CD14-positive monocyte (primary cell): ENCODE results near the gene SH3GLB2. TPM values are rescaled to one million over a fixed set of nuclear protein-coding genes. Genes with fewer than 3 reads are reported as not detected.

Source experiments
- DNase-seq, 3 donors: peaks; one replicate each; pipeline ENCODE4 v3.0.0-alpha.2; 2011 to 2022
- H2AFZ ChIP-seq: 2 replicates; pipeline ENCODE4 v1.6.0; 2012; ENCODE audit warnings: mild to moderate bottlenecking, low read depth, low read length, inconsistent platforms; ENCODE audit not compliant: insufficient read depth, poor library complexity, severe bottlenecking
- H3K27ac ChIP-seq, 2 donors: 1 replicate in 1 of 2; 2 replicates in 1 of 2; pipeline ENCODE4 v1.5.1; 2012 to 2013; ENCODE audit warnings: low read length in 2 of 2, control low read depth in 1 of 2, inconsistent platforms in 1 of 2, low read depth in 1 of 2, mild to moderate bottlenecking in 1 of 2
- H3K27me3 ChIP-seq, 2 donors: one replicate each; pipeline versions ENCODE4 v1.6.0 to v1.6.1; 2011 to 2013; ENCODE audit warnings: low read length in 2 of 2; ENCODE audit not compliant: control insufficient read depth in 2 of 2, insufficient read depth in 2 of 2
- H3K36me3 ChIP-seq, 2 donors: replicated peaks in 1 of 2; 1 replicate in 1 of 2; 2 replicates in 1 of 2; pipeline versions ENCODE4 v1.5.1 to v1.6.1; 2012 to 2013; ENCODE audit warnings: low read length in 2 of 2, control low read depth in 1 of 2, inconsistent platforms in 1 of 2, mild to moderate bottlenecking in 1 of 2; ENCODE audit not compliant: insufficient read depth in 2 of 2, control insufficient read depth in 1 of 2
- H3K4me1 ChIP-seq, 2 donors: 1 replicate in 1 of 2; 2 replicates in 1 of 2; pipeline versions ENCODE4 v1.5.1 to v1.6.1; 2012 to 2013; ENCODE audit warnings: low read length in 2 of 2, control low read depth in 1 of 2, inconsistent platforms in 1 of 2, mild to moderate bottlenecking in 1 of 2, moderate library complexity in 1 of 2; ENCODE audit not compliant: insufficient read depth in 2 of 2, control insufficient read depth in 1 of 2
- H3K4me2 ChIP-seq: replicated peaks from 2 replicates; pipeline ENCODE3; 2012; ENCODE audit warnings: low read length, moderate library complexity, mild to moderate bottlenecking; ENCODE audit not compliant: poor library complexity, severe bottlenecking; ENCODE audit errors: extremely low read depth
- H3K4me3 ChIP-seq, 3 experiments: fragments of 200-600 bp in 1 of 3; sonication (generic) in 1 of 3; replicated peaks in 1 of 3; 1 replicate in 2 of 3; 2 replicates in 1 of 3; pipeline ENCODE4 v1.5.1; 2011 to 2013; ENCODE audit warnings: low read length in 3 of 3, mild to moderate bottlenecking in 3 of 3, control low read depth in 2 of 3, low read depth in 2 of 3, inconsistent platforms in 1 of 3, moderate library complexity in 1 of 3
- H3K79me2 ChIP-seq: 2 replicates; pipeline ENCODE4 v1.6.0; 2012; ENCODE audit warnings: mild to moderate bottlenecking, control low read depth, inconsistent platforms, low read length, moderate library complexity; ENCODE audit not compliant: insufficient read depth
- H3K9ac ChIP-seq: 2 replicates; pipeline ENCODE4 v1.6.0; 2017; ENCODE audit warnings: low read length, mild to moderate bottlenecking; ENCODE audit not compliant: insufficient read depth, poor library complexity, severe bottlenecking
- H3K9me3 ChIP-seq, 2 donors: replicated peaks in 1 of 2; 1 replicate in 1 of 2; 2 replicates in 1 of 2; pipeline versions ENCODE4 v1.5.1 to v1.6.1; 2012 to 2013; ENCODE audit warnings: low read length in 2 of 2, control low read depth in 1 of 2; ENCODE audit not compliant: control insufficient read depth in 1 of 2, insufficient read depth in 1 of 2
- H4K20me1 ChIP-seq: 2 replicates; pipeline ENCODE4 v1.6.0; 2012; ENCODE audit warnings: mild to moderate bottlenecking, low read length, control low read depth, moderate library complexity; ENCODE audit not compliant: insufficient read depth
- H3K27ac Mint-ChIP-seq, 7 donors: one replicate each; pipeline ENCODE4 v1.8.0; 2020; ENCODE audit warnings: mild to moderate bottlenecking in 7 of 7, mixed read lengths in 7 of 7, moderate library complexity in 6 of 7, inconsistent platforms in 2 of 7
- H3K27me3 Mint-ChIP-seq, 3 donors: one replicate each; pipeline ENCODE4 v1.8.0; 2021 to 2022; ENCODE audit warnings: low read depth in 3 of 3, mild to moderate bottlenecking in 3 of 3, mixed read lengths in 3 of 3, moderate library complexity in 3 of 3, inconsistent platforms in 1 of 3
- H3K36me3 Mint-ChIP-seq, 2 donors: one replicate each; pipeline ENCODE4 v1.8.0; 2020; ENCODE audit warnings: mixed read lengths in 2 of 2, inconsistent platforms in 1 of 2, mild to moderate bottlenecking in 1 of 2
- H3K4me1 Mint-ChIP-seq: one replicate; pipeline ENCODE4 v1.8.0; 2020; ENCODE audit warnings: mild to moderate bottlenecking, mixed read lengths
- H3K4me3 Mint-ChIP-seq, 2 donors: one replicate each; pipeline ENCODE4 v1.8.0; 2020; ENCODE audit warnings: mild to moderate bottlenecking in 2 of 2, mixed read lengths in 2 of 2, moderate library complexity in 1 of 2
- H3K9me3 Mint-ChIP-seq, 7 donors: one replicate each; pipeline ENCODE4 v1.8.0; 2020 to 2022; ENCODE audit warnings: mixed read lengths in 7 of 7, mild to moderate bottlenecking in 6 of 7, moderate library complexity in 6 of 7, inconsistent platforms in 2 of 7
- WGBS: methylation state at CpG from one replicate; pipeline ENCODE4 v1.1.5; 2013; ENCODE audit warnings: missing lambda C conversion rate; ENCODE audit not compliant: insufficient coverage; 5-methylcytosine and 5-hydroxymethylcytosine counted together
- intact Hi-C, 2 donors: fragments of 100-400 bp; cut with micrococcal nuclease; formaldehyde crosslinking; loops; one replicate each; pipeline versions ENCODE4 v1.15.0 to v1.15.1; 2023
- polyA plus RNA-seq, 3 donors: library from polyadenylated mRNA; depleted of rRNA in 1 of 3; unstranded in 2 of 3; stranded (reverse) in 1 of 3; fragments of 300-500 nt in 2 of 3; fragments of >200 nt in 1 of 3; fragmentation: Illumina TruSeq in 2 of 3; gene quantifications; 1 replicate in 2 of 3; 2 replicates in 1 of 3; pipeline ENCODE4 v1.2.3, GENCODE V29; 2012 to 2021
- TF ChIP-seq, protein P1 (sequence below): fragments of 200-600 bp; IDR thresholded peaks from one replicate; pipeline ENCODE4 v1.8.0; 2022; ENCODE audit warnings: antibody characterized with exemption, mild to moderate bottlenecking

Gene SH3GLB2
- polyA plus RNA-seq, 3 donors = 8.0 to 77.0 (median 25.9) TPM

- intact Hi-C loops = no loop called here
- no peak overlapping the region for H3K4me3 ChIP-seq
- H3K4me1 Mint-ChIP-seq = no peaks in the 10 kb centered on the region
- no peaks in the 10 kb centered on the region for H3K79me2 ChIP-seq
- peaks cover 83 to 92% of the 10 kb centered on the region in 2 donors for H3K36me3 Mint-ChIP-seq
- TF ChIP-seq, protein P1, sequence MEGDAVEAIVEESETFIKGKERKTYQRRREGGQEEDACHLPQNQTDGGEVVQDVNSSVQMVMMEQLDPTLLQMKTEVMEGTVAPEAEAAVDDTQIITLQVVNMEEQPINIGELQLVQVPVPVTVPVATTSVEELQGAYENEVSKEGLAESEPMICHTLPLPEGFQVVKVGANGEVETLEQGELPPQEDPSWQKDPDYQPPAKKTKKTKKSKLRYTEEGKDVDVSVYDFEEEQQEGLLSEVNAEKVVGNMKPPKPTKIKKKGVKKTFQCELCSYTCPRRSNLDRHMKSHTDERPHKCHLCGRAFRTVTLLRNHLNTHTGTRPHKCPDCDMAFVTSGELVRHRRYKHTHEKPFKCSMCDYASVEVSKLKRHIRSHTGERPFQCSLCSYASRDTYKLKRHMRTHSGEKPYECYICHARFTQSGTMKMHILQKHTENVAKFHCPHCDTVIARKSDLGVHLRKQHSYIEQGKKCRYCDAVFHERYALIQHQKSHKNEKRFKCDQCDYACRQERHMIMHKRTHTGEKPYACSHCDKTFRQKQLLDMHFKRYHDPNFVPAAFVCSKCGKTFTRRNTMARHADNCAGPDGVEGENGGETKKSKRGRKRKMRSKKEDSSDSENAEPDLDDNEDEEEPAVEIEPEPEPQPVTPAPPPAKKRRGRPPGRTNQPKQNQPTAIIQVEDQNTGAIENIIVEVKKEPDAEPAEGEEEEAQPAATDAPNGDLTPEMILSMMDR = no peak
- peaks cover 0 to 2% (median 1%) of the 10 kb centered on the region in 3 donors for H3K27me3 Mint-ChIP-seq
- no peaks in the 10 kb centered on the region for H4K20me1 ChIP-seq
- H2AFZ ChIP-seq = no peak overlapping the region
- H3K36me3 ChIP-seq = peaks cover 80 to 98% of the 10 kb centered on the region in 2 donors
- H3K9me3 Mint-ChIP-seq = no peaks in the 10 kb centered on the region
- no peak for DNase-seq
- H3K4me1 ChIP-seq = peaks cover 0 to 13% of the 10 kb centered on the region in 2 donors
- over 99% methylated on average over 9 of the region's 9 CpGs for WGBS
- peak overlapping the region in 4 of 7 donors; percentile 13 to 61 (median 38) for H3K27ac Mint-ChIP-seq
- H3K27ac ChIP-seq = no peak overlapping the region
- no peaks in the 10 kb centered on the region for H3K27me3 ChIP-seq
- no peak overlapping the region for H3K4me3 Mint-ChIP-seq
- no peaks in the 10 kb centered on the region for H3K9me3 ChIP-seq
- no peak overlapping the region for H3K4me2 ChIP-seq
- H3K9ac ChIP-seq = no peak overlapping the region
Observed at GRCh38 chr9:129002992-129003391, 25.1 kb downstream of the SH3GLB2 start.

- Mint-ChIP-seq H3K4me3 (no peak overlapping the region), H3K27me3 (peaks cover 0 to 1% (median 0%) of the 10 kb centered on the region in 3 donors), H3K4me1 (no peaks in the 10 kb centered on the region), H3K27ac (no peak overlapping the region), H3K9me3 (no peaks in the 10 kb centered on the region), H3K36me3 (peaks cover 85 to 96% of the 10 kb centered on the region in 2 donors)
- Histone ChIP-seq H4K20me1 (no peaks in the 10 kb centered on the region), H3K36me3 (peaks cover 82 to 98% of the 10 kb centered on the region in 2 donors), H3K9me3 (no peaks in the 10 kb centered on the region), H3K9ac (no peak overlapping the region), H3K79me2 (no peaks in the 10 kb centered on the region), H3K4me3 (no peak overlapping the region), H3K27me3 (no peaks in the 10 kb centered on the region), H3K4me1 (peaks cover 0 to 13% of the 10 kb centered on the region in 2 donors), H2AFZ (no peak overlapping the region), H3K27ac (peak overlapping the region in 1 of 2 donors; percentile 36), H3K4me2 (no peak overlapping the region)
- TF ChIP-seq, protein P1 = no peak
- WGBS = 95% methylated on average over 4 of the region's 10 CpGs
- intact Hi-C loops = no loop called here
- no peak for DNase-seq
Observed at GRCh38 chr9:129001504-129002325, 26.4 kb downstream of the SH3GLB2 start.
